GM12864 (cell line): ENCODE measurements around the gene TCF12.

ENCODE experiments used
- DNase-seq: peaks from one replicate; pipeline ENCODE4 v3.0.0-alpha.2; 2011; ENCODE audit warnings: low read depth
- H3K4me3 ChIP-seq: 2 replicates; pipeline ENCODE4 v1.5.1; 2011; ENCODE audit warnings: mild to moderate bottlenecking, low read depth, low read length, control low read depth
- TF ChIP-seq, protein P1 (sequence below): IDR thresholded peaks from 2 replicates; pipeline ENCODE4 v1.5.1; 2011; ENCODE audit warnings: low read depth, mild to moderate bottlenecking, moderate library complexity, low read length, control low read depth, inconsistent platforms; ENCODE audit errors: missing control alignments

The TCF12 gene

DNA sequence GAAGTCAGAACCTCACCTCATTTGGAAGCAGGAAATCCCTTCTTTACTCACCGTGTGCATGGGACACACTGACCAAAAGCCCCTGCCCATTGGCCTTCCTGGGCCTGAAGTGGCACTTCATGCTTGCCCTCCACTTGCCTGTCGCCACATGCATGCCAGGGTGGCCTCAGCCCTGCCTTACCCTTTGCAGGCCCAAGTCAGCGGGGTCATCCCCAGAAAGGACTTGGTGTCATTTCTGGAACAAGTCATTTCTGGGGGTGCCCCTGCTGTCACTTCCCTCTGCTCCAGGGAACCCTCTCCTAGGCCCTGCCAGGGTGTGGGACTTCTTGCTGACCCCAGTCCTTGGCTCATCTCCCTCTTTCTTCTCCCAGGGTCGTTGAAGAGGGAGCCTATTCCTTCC is 398.0 kb downstream of the TCF12 start:
- TF ChIP-seq, protein P1, sequence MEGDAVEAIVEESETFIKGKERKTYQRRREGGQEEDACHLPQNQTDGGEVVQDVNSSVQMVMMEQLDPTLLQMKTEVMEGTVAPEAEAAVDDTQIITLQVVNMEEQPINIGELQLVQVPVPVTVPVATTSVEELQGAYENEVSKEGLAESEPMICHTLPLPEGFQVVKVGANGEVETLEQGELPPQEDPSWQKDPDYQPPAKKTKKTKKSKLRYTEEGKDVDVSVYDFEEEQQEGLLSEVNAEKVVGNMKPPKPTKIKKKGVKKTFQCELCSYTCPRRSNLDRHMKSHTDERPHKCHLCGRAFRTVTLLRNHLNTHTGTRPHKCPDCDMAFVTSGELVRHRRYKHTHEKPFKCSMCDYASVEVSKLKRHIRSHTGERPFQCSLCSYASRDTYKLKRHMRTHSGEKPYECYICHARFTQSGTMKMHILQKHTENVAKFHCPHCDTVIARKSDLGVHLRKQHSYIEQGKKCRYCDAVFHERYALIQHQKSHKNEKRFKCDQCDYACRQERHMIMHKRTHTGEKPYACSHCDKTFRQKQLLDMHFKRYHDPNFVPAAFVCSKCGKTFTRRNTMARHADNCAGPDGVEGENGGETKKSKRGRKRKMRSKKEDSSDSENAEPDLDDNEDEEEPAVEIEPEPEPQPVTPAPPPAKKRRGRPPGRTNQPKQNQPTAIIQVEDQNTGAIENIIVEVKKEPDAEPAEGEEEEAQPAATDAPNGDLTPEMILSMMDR, result no peak
- DNase-seq, result no peak
- no peak overlapping the region for H3K4me3 ChIP-seq

DNA sequence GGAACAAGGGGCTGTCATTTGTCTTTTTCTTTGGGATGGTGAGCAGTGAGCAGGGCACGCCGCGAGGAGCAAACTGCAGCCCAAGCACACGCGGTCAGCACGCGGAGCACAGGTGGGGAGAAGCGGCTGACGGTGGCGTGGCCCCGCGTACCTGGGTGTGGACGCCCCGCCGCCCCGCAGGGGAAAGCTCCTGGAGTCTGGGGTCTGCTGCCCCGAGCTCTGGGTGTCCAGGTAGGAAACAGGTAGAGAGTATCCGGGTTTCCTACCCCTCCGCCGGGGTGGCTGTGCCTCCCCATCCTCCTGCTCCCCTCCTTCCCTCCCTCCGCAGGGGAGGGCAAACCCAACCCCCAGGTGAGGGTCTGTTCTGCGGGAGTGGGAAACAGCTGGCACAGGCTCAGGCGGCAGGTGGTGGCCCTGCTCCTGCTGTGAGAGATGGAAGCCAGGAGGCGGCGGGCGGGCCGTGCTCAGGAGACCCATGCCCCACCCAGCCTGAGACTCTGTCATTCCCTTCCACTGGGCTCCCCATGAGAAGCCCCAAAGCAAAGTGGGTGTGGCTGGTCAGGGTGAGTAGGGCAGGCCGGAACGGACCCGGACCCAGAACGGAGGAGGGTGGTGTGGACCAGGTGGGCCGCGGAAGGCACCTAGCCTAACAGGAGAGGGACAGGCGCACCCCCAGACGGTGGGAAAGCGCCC is 400.9 kb downstream of the TCF12 start:
- H3K4me3 ChIP-seq, result no peak overlapping the region
- TF ChIP-seq, protein P1, result no peak
- DNase-seq, result no peak

DNA sequence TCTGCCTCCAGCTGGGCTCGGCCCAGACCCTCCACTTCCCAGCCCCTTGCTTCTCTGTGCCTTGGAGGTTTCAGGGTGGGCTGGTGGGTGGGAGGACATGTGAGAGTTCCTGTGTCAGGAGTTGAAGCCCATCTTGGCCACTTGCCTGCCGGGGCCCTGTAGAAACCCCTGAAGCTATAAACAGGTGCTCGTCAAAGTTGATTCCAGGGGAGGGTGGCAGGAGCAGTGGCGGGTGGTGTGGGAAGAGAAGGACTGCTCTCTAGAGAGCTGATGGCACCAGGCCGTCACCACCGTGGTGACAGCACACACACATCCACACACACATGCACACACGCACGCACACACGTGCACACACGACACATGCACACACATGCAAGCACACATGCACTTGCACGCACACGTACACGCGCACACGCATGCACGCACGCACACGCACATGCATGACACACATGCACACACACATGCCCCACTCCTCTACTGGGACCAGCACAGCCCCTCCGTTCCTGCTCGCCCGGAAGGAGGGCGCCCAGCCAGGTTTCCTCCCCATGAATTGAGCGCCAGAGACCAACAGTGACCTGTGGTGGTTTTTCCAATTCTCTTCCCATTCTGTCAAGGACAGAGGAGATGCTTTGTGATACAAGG is 401.6 kb downstream of the TCF12 start:
- H3K4me3 ChIP-seq, result no peak overlapping the region
- no peak for DNase-seq
- TF ChIP-seq, protein P1, result no peak

DNA sequence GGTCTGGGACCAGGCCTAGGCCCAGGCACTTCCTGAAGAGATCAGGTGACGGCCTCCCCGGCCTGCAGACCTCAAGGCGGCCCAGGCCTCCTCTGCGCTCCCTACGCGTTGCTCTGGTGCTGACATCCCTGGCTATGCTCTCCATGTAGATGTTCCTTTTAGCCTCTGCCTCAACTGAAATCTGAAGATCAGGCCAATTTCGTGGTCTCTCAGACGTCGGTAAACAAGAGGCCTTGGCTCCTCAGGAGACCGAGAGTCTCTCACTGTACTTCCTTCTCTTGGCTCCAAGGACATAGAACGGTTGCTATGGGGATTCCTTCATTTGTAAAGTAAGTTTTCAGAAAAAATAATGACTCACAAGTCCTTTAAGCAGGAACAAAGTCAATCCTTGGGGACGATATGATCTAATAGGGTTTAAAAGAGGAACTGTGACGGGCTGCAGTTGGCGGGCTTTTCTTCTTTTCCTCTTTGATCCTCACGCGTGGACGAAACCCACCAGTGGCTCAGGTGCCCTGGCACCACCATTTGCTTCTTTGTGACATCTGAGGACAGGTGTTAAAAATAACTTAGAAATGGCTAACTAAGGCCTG is 402.3 kb downstream of the TCF12 start:
- no peak overlapping the region for H3K4me3 ChIP-seq
- TF ChIP-seq, protein P1, result no peak
- no peak for DNase-seq

DNA sequence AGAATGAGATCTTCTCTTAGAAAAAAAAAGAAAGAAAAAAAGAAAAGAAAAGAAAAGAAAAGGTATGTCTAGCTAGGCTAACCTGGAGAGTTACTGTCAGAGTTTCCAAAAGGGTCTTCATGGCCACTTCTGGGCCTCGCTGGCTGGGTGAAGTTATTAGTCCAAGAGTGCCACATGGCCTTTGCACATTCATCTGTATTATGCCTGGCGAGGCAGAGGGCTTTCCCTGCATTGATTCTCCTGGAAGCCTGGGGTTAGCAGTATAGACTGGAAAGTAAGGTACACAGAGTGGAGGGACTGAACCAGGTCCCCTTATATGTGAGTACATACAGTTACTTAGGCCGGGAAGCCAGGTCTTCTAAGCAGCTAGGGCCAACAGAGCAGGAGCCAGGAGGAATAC is 403.0 kb downstream of the TCF12 start:
- TF ChIP-seq, protein P1, result no peak
- DNase-seq, result no peak

DNA sequence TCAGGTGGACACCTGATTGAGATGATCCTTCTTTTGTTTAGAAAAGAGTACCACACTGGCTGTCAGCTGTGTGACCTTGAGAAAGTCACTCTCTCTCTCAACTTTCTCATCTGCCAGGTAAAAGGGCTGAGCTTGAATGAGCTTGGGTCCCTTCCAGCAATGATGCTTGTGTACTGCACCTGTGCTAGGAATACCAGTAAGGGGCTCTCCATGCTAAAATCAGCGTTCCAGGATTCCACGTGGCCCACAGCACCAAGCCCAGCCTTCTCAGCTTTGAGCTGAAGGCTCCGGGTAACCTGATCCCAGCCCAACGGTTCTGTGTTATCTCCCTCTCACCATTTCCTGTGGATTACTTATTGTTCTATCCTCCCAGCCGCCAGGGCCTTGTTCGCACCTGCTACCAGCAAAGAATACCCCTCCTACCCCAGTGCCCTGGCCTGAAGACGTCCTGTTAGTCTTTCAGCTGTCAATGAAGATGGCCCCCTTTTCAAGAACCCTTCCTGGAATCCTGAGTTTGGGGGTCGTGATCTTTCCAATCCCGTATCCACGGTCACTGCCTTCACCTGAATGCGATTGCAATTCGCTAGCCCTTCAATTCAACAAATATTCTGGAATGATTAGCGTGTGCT is 403.6 kb downstream of the TCF12 start:
- DNase-seq, result no peak
- no peak overlapping the region for H3K4me3 ChIP-seq
- TF ChIP-seq, protein P1, result no peak

More for the DNA sequence above, 403.0 kb downstream of the TCF12 start:
- no peak overlapping the region for H3K4me3 ChIP-seq
